OCI-M1 (cell line): ENCODE measurements around the gene BAG5.
A peak's percentile ranks its signal among the peaks of the same experiment; 100 is the strongest.

Source experiments
- DNase-seq: peaks from one replicate; lab custom pipeline; 2025; lab: John Stamatoyannopoulos, UW

The BAG5 gene

GRCh38 chr14:103534576-103535061 is 27.8 kb downstream of the BAG5 start:
- DNase-seq, result no peak

DNA sequence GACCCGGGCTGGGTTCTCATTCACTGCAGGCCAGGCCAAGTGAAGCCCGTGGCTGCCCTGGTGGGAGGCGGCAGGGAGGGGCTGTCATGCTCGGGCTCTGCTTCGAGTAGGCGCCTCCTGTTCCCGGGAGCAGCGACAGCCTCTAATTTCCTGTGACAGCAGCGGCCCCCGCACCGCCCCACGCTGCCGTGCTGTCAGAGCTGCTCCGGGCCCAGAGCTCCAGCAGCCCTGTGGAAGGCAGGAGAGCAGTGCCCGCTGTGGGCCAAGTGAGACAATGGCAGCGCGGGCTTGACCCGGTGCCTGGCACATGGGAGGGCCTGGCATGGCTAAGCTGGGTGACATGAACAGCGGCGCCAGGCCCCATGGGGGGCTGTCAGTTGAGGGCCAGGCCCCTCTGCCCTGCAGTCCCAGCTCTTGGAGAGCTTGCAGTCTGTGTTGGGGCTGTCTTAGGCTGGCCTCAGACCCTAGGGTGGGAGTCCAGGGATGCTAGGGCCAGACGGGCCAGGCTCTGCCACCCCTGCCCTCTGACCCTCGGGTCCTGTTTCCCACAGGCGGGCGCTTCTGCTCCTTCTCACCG is 28.4 kb downstream of the BAG5 start:
- DNase-seq, result no peak

- no peak for DNase-seq
Measured at GRCh38 chr14:103533137-103533998, 29.1 kb downstream of the BAG5 start.

- DNase-seq, result no peak
Measured at GRCh38 chr14:103532216-103533136, 30.0 kb downstream of the BAG5 start.

- no peak for DNase-seq
Measured at GRCh38 chr14:103531421-103532215, 30.8 kb downstream of the BAG5 start.

DNA sequence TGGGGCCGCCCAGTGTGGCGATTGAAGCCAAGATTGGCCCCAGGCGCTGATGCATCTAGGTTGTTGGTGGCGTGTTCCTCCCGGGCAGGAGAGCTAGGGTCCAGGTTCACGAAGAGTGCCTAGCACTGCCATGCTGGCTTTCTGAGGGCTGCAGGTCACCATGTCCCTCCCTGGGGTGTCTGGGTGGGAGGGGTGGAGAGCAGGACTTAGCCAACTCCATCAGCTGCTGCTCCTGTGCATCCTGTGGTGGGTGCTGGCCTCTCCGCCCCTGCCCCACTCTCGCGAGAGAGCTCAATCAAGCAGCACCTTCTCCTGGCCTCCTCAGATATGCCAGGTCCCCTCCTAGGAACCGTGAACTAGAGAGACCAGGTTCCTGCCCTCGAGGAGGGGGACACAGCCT is 31.6 kb downstream of the BAG5 start:
- DNase-seq, result no peak

GRCh38 chr14:103530390-103530789 is 32.1 kb downstream of the BAG5 start:
- no peak for DNase-seq

- DNase-seq, result no peak
Measured at GRCh38 chr14:103529383-103530365, 32.8 kb downstream of the BAG5 start.

GRCh38 chr14:103528587-103529382 is 33.7 kb downstream of the BAG5 start, which contains the start of gene TRMT61A:
Gene TRMT61A, plus strand, starts transcription at chr14:103529196. Its CDS starts 783 bp downstream, at chr14:103529979.
- peak; percentile 75 for DNase-seq

GRCh38 chr14:103528146-103528586 is 34.3 kb downstream of the BAG5 start:
- no peak for DNase-seq

- DNase-seq, result no peak
Measured at GRCh38 chr14:103527408-103528145, 34.9 kb downstream of the BAG5 start.

- no peak for DNase-seq
Measured at GRCh38 chr14:103526914-103527248, 35.6 kb downstream of the BAG5 start.

GRCh38 chr14:103526247-103526913 is 36.1 kb downstream of the BAG5 start:
- DNase-seq, result no peak

GRCh38 chr14:103525430-103526246 is 36.8 kb downstream of the BAG5 start:
- DNase-seq, result peak; percentile 32

DNA sequence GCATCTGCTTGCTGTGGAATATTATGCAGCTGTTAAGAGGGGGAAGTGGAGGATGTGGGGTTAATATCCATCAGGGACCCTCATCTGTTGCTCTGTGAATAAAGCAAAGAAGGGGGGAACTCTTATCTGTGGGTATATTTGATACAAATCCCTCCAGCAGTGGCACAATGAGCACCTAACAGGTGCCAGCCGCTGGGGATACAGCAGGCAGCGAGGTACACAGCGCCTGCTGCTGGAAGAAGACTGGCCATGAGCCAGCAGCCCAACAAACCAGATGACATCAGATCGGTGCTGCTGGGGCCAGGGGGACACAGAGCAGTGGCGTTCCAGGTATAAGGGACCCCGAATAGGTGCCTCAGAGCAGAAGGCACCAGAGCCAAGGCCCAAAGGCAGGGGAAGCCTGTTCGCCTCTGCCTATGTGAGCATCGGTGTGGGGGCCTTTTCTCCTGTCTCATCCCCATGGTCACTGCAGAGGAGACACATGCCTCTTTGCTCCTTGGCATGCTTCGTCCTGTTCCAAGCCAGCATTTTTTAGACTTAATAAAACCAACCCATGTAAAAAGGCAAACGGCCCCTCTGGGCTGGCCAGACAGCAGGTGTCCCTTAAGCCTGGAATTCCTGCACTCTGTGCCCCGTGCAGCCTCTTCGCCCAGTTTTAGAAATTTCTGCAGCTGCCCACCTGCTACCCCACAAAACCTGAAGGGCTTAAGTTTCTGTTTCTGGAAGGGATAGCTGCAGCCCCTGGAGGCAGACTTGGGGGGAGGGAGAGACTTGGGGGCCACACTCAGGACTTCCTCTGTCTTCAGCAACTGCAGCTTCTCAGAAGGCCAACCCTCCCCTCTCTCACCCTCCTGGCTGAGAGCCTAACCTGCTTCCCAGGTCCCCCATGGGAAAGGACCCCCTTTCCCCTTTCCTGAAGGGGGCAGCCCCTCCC is 38.2 kb downstream of the BAG5 start:
- DNase-seq, result no peak

- DNase-seq, result no peak
Measured at GRCh38 chr14:103523575-103523954, 38.9 kb downstream of the BAG5 start.
